Mucosa of rectum (tissue), 2 donors: ENCODE measurements around the gene JKAMP.

Experiments
- H3K27ac ChIP-seq, 2 donors: one replicate each; pipeline ENCODE4 v1.7.0; 2013; ENCODE audit warnings: inconsistent platforms in 2 of 2, low read depth in 2 of 2, low read length in 2 of 2
- H3K27me3 ChIP-seq, 2 donors: one replicate each; pipeline ENCODE4 v1.7.0; 2013; ENCODE audit warnings: low read length in 2 of 2; ENCODE audit not compliant: control insufficient read depth in 2 of 2, insufficient read depth in 2 of 2
- H3K36me3 ChIP-seq, 2 donors: one replicate each; pipeline ENCODE4 v1.7.0; 2013; ENCODE audit warnings: low read length in 2 of 2; ENCODE audit not compliant: control insufficient read depth in 2 of 2, insufficient read depth in 2 of 2
- H3K4me1 ChIP-seq, 2 donors: one replicate each; pipeline ENCODE4 v1.7.0; 2013; ENCODE audit warnings: low read length in 2 of 2, mild to moderate bottlenecking in 1 of 2; ENCODE audit not compliant: control insufficient read depth in 2 of 2, insufficient read depth in 2 of 2
- H3K4me3 ChIP-seq, 2 donors: one replicate each; pipeline ENCODE4 v1.7.0; 2013; ENCODE audit warnings: low read length in 2 of 2
- H3K9ac ChIP-seq, 2 donors: one replicate each; pipeline ENCODE4 v1.7.0; 2013; ENCODE audit warnings: low read length in 2 of 2, low read depth in 1 of 2, mild to moderate bottlenecking in 1 of 2
- H3K9me3 ChIP-seq, 2 donors: one replicate each; pipeline ENCODE4 v1.7.0; 2013; ENCODE audit warnings: low read length in 2 of 2; ENCODE audit not compliant: control insufficient read depth in 2 of 2
- donor health status: healthy.
- donor health status: Normal muscosa, but diverticular disease.

Gene JKAMP

GRCh38 chr14:59480166-59480565 lies 4.2 kb upstream of the JKAMP start:
- H3K4me1 ChIP-seq, result peaks cover 16 to 19% of the 10 kb centered on the region in 2 donors
- H3K27ac ChIP-seq, result no peak overlapping the region
- no peak overlapping the region for H3K9ac ChIP-seq
- H3K27me3 ChIP-seq, result no peaks in the 10 kb centered on the region
- H3K9me3 ChIP-seq, result no peaks in the 10 kb centered on the region
- H3K4me3 ChIP-seq, result no peak overlapping the region
- H3K36me3 ChIP-seq, result peaks cover 10 to 12% of the 10 kb centered on the region in 2 donors

- Histone ChIP-seq H3K27me3 (no peaks in the 10 kb centered on the region), H3K9me3 (no peaks in the 10 kb centered on the region), H3K4me1 (peaks cover 24 to 25% of the 10 kb centered on the region in 2 donors), H3K9ac (no peak overlapping the region), H3K27ac (no peak overlapping the region), H3K36me3 (peaks cover 3 to 7% of the 10 kb centered on the region in 2 donors), H3K4me3 (no peak overlapping the region)
Measured at GRCh38 chr14:59481407-59481806, 2.9 kb upstream of the JKAMP start.

DNA sequence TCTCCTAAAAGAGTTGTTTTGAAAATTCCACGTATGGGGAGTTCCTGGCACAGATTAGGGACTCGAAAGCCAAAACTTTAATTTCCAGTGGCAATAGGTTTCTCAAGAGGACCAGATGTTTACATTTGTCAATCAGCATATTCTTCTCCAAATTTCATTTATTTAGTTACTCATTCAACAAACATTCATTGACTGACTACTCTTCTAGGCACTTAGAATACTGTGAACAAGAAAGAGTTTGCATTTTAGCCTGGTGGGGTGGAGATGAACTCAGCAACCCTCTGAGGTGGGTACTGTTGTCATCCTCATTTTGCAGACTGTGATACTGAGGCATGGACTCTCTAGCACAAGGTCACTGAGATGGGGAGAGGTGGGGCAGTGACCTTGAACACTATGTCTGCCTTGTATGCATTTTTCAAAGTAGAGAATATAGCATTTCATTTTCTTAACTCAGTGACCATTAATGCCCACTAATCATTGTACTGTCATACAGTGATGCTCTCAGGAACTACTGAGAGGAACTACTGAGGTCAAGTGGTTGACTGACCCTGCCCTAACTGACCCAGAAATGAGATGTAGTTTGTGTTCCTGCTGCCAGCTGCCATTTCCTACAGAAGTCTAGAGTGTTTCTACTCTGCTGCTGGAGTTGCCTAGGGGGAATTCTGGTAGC lies 2.3 kb upstream of the JKAMP start:
- H3K4me1 ChIP-seq, result peaks cover 25% of the 10 kb centered on the region in 2 donors
- H3K9ac ChIP-seq, result no peak overlapping the region
- H3K9me3 ChIP-seq, result no peaks in the 10 kb centered on the region
- H3K4me3 ChIP-seq, result no peak overlapping the region
- H3K36me3 ChIP-seq, result peaks cover 0 to 5% of the 10 kb centered on the region in 2 donors
- H3K27ac ChIP-seq, result no peak overlapping the region
- no peaks in the 10 kb centered on the region for H3K27me3 ChIP-seq

- no peaks in the 10 kb centered on the region for H3K9me3 ChIP-seq
- H3K36me3 ChIP-seq, result peaks cover 2 to 3% of the 10 kb centered on the region in 2 donors
- H3K9ac ChIP-seq, result peak overlapping the region; percentile 87 to 91
- H3K4me1 ChIP-seq, result peaks cover 25% of the 10 kb centered on the region in 2 donors
- peak overlapping the region in 1 of 2 donors; percentile 3 for H3K27ac ChIP-seq
- H3K4me3 ChIP-seq, result peak overlapping the region; percentile 94 to 98
- H3K27me3 ChIP-seq, result no peaks in the 10 kb centered on the region
Measured at GRCh38 chr14:59482541-59483331, 1.6 kb upstream of the JKAMP start.

- H3K4me1 ChIP-seq, result peaks cover 25% of the 10 kb centered on the region in 2 donors
- H3K9me3 ChIP-seq, result no peaks in the 10 kb centered on the region
- H3K4me3 ChIP-seq, result peak overlapping the region; percentile 94 to 98
- H3K36me3 ChIP-seq, result peaks cover under 1 to 2% of the 10 kb centered on the region in 2 donors
- peak overlapping the region; percentile 87 to 91 for H3K9ac ChIP-seq
- peak overlapping the region; percentile 85 to 89 for H3K27ac ChIP-seq
- H3K27me3 ChIP-seq, result no peaks in the 10 kb centered on the region
Measured at GRCh38 chr14:59483363-59483762, 954 bp upstream of the JKAMP start.

GRCh38 chr14:59484639-59485175 lies 390 bp downstream of the JKAMP start:
- H3K4me3 ChIP-seq, result peak overlapping the region; percentile 94 to 98
- peak overlapping the region; percentile 85 to 89 for H3K27ac ChIP-seq
- H3K9ac ChIP-seq, result peak overlapping the region; percentile 87 to 91
- peaks cover 7 to 8% of the 10 kb centered on the region in 2 donors for H3K36me3 ChIP-seq
- peaks cover 25% of the 10 kb centered on the region in 2 donors for H3K4me1 ChIP-seq
- no peaks in the 10 kb centered on the region for H3K9me3 ChIP-seq
- no peaks in the 10 kb centered on the region for H3K27me3 ChIP-seq

DNA sequence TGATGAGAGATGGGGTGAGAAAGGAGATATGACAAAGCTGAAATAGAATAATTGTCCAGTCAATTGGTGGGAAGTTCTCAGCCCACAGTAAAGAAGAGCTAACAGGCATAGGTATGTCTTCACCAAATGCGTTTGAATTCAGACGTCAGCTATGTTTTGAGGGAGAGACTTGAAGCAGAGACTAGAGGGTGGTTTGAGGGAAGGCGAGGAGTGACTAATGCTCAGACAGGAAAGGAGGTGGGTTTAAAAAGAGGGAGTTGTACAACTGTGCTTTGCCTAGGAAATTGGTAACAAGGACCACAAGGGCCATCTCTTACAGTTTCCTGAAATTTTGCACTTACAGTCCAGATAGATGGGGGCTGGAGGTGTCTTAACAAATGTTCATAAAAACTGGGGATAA lies 6.4 kb downstream of the JKAMP start:
- no peaks in the 10 kb centered on the region for H3K27me3 ChIP-seq
- no peaks in the 10 kb centered on the region for H3K9me3 ChIP-seq
- no peak overlapping the region for H3K4me3 ChIP-seq
- no peak overlapping the region for H3K27ac ChIP-seq
- peaks cover 35 to 44% of the 10 kb centered on the region in 2 donors for H3K36me3 ChIP-seq
- H3K9ac ChIP-seq, result no peak overlapping the region
- peaks cover 4 to 8% of the 10 kb centered on the region in 2 donors for H3K4me1 ChIP-seq

- no peaks in the 10 kb centered on the region for H3K27me3 ChIP-seq
- H3K27ac ChIP-seq, result no peak overlapping the region
Measured at GRCh38 chr14:59492384-59492783, 8.1 kb downstream of the JKAMP start.

GRCh38 chr14:59500732-59501131 lies 16.4 kb downstream of the JKAMP start:
- H3K4me3 ChIP-seq, result no peak overlapping the region
- H3K9me3 ChIP-seq, result no peaks in the 10 kb centered on the region
- peaks cover 16 to 17% of the 10 kb centered on the region in 2 donors for H3K36me3 ChIP-seq
- no peaks in the 10 kb centered on the region for H3K27me3 ChIP-seq
- no peak overlapping the region for H3K27ac ChIP-seq
- peaks cover 0 to 7% of the 10 kb centered on the region in 2 donors for H3K4me1 ChIP-seq
- peak overlapping the region in 1 of 2 donors; percentile 14 for H3K9ac ChIP-seq

More at GRCh38 chr14:59492384-59492783, 8.1 kb downstream of the JKAMP start:
- Histone ChIP-seq H3K4me1 (no peaks in the 10 kb centered on the region), H3K9ac (no peak overlapping the region), H3K9me3 (no peaks in the 10 kb centered on the region), H3K36me3 (peaks cover 41 to 52% of the 10 kb centered on the region in 2 donors), H3K4me3 (no peak overlapping the region)

GRCh38 chr14:59503256-59503655 lies 18.9 kb downstream of the JKAMP start:
- no peaks in the 10 kb centered on the region for H3K9me3 ChIP-seq
- H3K36me3 ChIP-seq, result peaks cover 8% of the 10 kb centered on the region in 2 donors
- no peaks in the 10 kb centered on the region for H3K27me3 ChIP-seq
- no peak overlapping the region for H3K4me3 ChIP-seq
- no peak overlapping the region for H3K27ac ChIP-seq
- H3K4me1 ChIP-seq, result peaks cover 0 to 7% of the 10 kb centered on the region in 2 donors
- no peak overlapping the region for H3K9ac ChIP-seq
